Colonic mucosa (tissue), 4 donors: Measurements from ENCODE around the gene CEP63. TPM values are rescaled to one million over a fixed set of nuclear protein-coding genes. Genes with fewer than 3 reads are reported as not detected.

Experiments used
- DNase-seq: peaks from one replicate; pipeline ENCODE4 v3.0.0-alpha.2; 2020
- H3K27ac ChIP-seq: fragments of 200-600 bp; one replicate; pipeline ENCODE4 v1.8.0; 2021
- H3K27me3 ChIP-seq: fragments of 200-600 bp; one replicate; pipeline ENCODE4 v1.8.0; 2021
- H3K36me3 ChIP-seq: fragments of 200-600 bp; one replicate; pipeline ENCODE4 v1.8.0; 2021
- H3K4me1 ChIP-seq: fragments of 200-600 bp; one replicate; pipeline ENCODE4 v1.8.0; 2021; ENCODE audit warnings: mild to moderate bottlenecking
- H3K4me3 ChIP-seq: fragments of 200-600 bp; one replicate; pipeline ENCODE4 v1.8.0; 2021
- H3K9ac ChIP-seq, 2 donors: one replicate each; pipeline ENCODE4 v1.7.0; 2013; ENCODE audit warnings: control low read depth in 2 of 2, low read depth in 2 of 2, low read length in 2 of 2
- H3K9me3 ChIP-seq: fragments of 200-600 bp; one replicate; pipeline ENCODE4 v1.8.0; 2021
- CTCF ChIP-seq: fragments of 200-600 bp; IDR thresholded peaks from one replicate; pipeline ENCODE4 v1.8.0; 2022; ENCODE audit warnings: antibody characterized with exemption, mild to moderate bottlenecking
- intact Hi-C: fragments of 100-400 bp; cut with DNase I; formaldehyde crosslinking; loops from one replicate; pipeline ENCODE4 v1.14.1; 2022
- total RNA-seq, 2 donors: library from RNA; stranded (reverse); fragmentation: NEBNext Ultra II Directional in 1 of 2; extraction: Animal tissue kit (Norgen Biotek cat#: 25700) in 1 of 2; gene quantifications; one replicate each; pipeline ENCODE4 v1.2.1, GENCODE V29; 2021
- donor health status: healthy.
- donor health status: DM: no; HTN: no; CAD: no.
- donor health status: DM: no; HTN: no; CAD: no.

The CEP63 gene
- total RNA-seq, 2 donors from 2014 or later, result 16.9 to 19.6 TPM

- Histone ChIP-seq H3K27me3 (no peaks in the 10 kb centered on the region), H3K4me3 (no peak overlapping the region), H3K27ac (no peak overlapping the region), H3K9me3 (no peaks in the 10 kb centered on the region), H3K36me3 (no peaks in the 10 kb centered on the region), H3K4me1 (no peaks in the 10 kb centered on the region), H3K9ac (no peak overlapping the region)
- DNase-seq, result no peak
- intact Hi-C loops, result no loop called here
- TF ChIP-seq CTCF, result no peak
These were observed 10.1 kb downstream of the CEP63 start for GRCh38 chr3:134495980-134496379.

- intact Hi-C loops, result no loop called here
These were observed 10.7 kb downstream of the CEP63 start for GRCh38 chr3:134496471-134497071.

GRCh38 chr3:134503266-134503665, 17.4 kb downstream of the CEP63 start:
- no peak for TF ChIP-seq CTCF
- no peak overlapping the region for H3K4me3 ChIP-seq
- intact Hi-C loops, result no loop called here

More at GRCh38 chr3:134496471-134497071, 10.7 kb downstream of the CEP63 start:
- Histone ChIP-seq H3K9ac (no peak overlapping the region), H3K4me1 (no peaks in the 10 kb centered on the region), H3K9me3 (no peaks in the 10 kb centered on the region), H3K36me3 (no peaks in the 10 kb centered on the region), H3K4me3 (no peak overlapping the region), H3K27me3 (no peaks in the 10 kb centered on the region), H3K27ac (no peak overlapping the region)
- no peak for TF ChIP-seq CTCF
- DNase-seq, result no peak

GRCh38 chr3:134504132-134504531, 18.3 kb downstream of the CEP63 start:
- no peaks in the 10 kb centered on the region for H3K4me1 ChIP-seq
- H3K36me3 ChIP-seq, result no peaks in the 10 kb centered on the region
- H3K4me3 ChIP-seq, result no peak overlapping the region
- H3K27me3 ChIP-seq, result no peaks in the 10 kb centered on the region
- no peak for TF ChIP-seq CTCF
- intact Hi-C loops, result no loop called here
- no peak for DNase-seq
- H3K27ac ChIP-seq, result no peak overlapping the region
- no peak overlapping the region for H3K9ac ChIP-seq
- no peaks in the 10 kb centered on the region for H3K9me3 ChIP-seq

More at GRCh38 chr3:134503266-134503665, 17.4 kb downstream of the CEP63 start:
- Histone ChIP-seq H3K9me3 (no peaks in the 10 kb centered on the region), H3K9ac (no peak overlapping the region), H3K36me3 (no peaks in the 10 kb centered on the region), H3K4me1 (no peaks in the 10 kb centered on the region), H3K27ac (no peak overlapping the region), H3K27me3 (no peaks in the 10 kb centered on the region)
- DNase-seq, result no peak

GRCh38 chr3:134505485-134505884, 19.6 kb downstream of the CEP63 start:
- no peak for DNase-seq
- H3K9me3 ChIP-seq, result no peaks in the 10 kb centered on the region
- no peaks in the 10 kb centered on the region for H3K36me3 ChIP-seq
- no peaks in the 10 kb centered on the region for H3K27me3 ChIP-seq
- H3K9ac ChIP-seq, result no peak overlapping the region
- no peak overlapping the region for H3K4me3 ChIP-seq
- H3K27ac ChIP-seq, result no peak overlapping the region
- H3K4me1 ChIP-seq, result no peaks in the 10 kb centered on the region
- intact Hi-C loops, result no loop called here
- TF ChIP-seq CTCF, result no peak
